Endodermal cell (in vitro differentiated cells): ENCODE measurements around the gene LRRC63. TPM values are rescaled to one million over a fixed set of nuclear protein-coding genes. Genes with fewer than 3 reads are reported as not detected.
"Not testable (repeated sequence)": the region's sequence is repeated elsewhere in the genome, so short reads cannot be mapped to it uniquely, and the experiment has no call there.

Experiments used
- DNase-seq: peaks from one replicate; pipeline ENCODE4 v3.0.0-alpha.2; 2017
- H3K27ac ChIP-seq: 2 replicates; pipeline ENCODE4 v1.5.1; 2013; ENCODE audit warnings: mild to moderate bottlenecking, low read depth, low read length, moderate library complexity
- H3K27me3 ChIP-seq: 2 replicates; pipeline ENCODE4 v1.6.1; 2013; ENCODE audit warnings: mild to moderate bottlenecking, low read length, moderate library complexity; ENCODE audit not compliant: insufficient read depth, control insufficient read depth, poor library complexity, severe bottlenecking
- H3K36me3 ChIP-seq: 2 replicates; pipeline ENCODE4 v1.7.0; 2013; ENCODE audit warnings: mild to moderate bottlenecking, low read length, moderate library complexity; ENCODE audit not compliant: control insufficient read depth, insufficient read depth
- H3K4me1 ChIP-seq: one replicate; pipeline ENCODE4 v1.7.0; 2013; ENCODE audit warnings: low read length; ENCODE audit not compliant: control insufficient read depth, insufficient read depth
- H3K4me3 ChIP-seq: 2 replicates; pipeline ENCODE4 v1.5.1; 2013; ENCODE audit warnings: mild to moderate bottlenecking, low read length, moderate library complexity
- H3K9ac ChIP-seq: 2 replicates; pipeline ENCODE4 v1.6.1; 2013; ENCODE audit warnings: mild to moderate bottlenecking, low read length, moderate library complexity; ENCODE audit not compliant: poor library complexity, severe bottlenecking; ENCODE audit errors: extremely low read depth
- H3K9me3 ChIP-seq: 2 replicates; pipeline ENCODE4 v1.6.1; 2013; ENCODE audit warnings: mild to moderate bottlenecking, low read length, moderate library complexity; ENCODE audit not compliant: control insufficient read depth
- H3K27ac Mint-ChIP-seq: 2 replicates; pipeline ENCODE4 v1.8.0; 2020; ENCODE audit warnings: mixed read lengths
- H3K27me3 Mint-ChIP-seq: 2 replicates; pipeline ENCODE4 v1.8.0; 2021; ENCODE audit warnings: mild to moderate bottlenecking, mixed read lengths; ENCODE audit not compliant: insufficient read depth
- H3K36me3 Mint-ChIP-seq: 2 replicates; pipeline ENCODE4 v1.8.0; 2020; ENCODE audit warnings: low read depth, mixed read lengths
- H3K4me1 Mint-ChIP-seq: 2 replicates; pipeline ENCODE4 v1.8.0; 2020; ENCODE audit warnings: mixed read lengths
- H3K4me3 Mint-ChIP-seq: 2 replicates; pipeline ENCODE4 v1.8.0; 2020; ENCODE audit warnings: mild to moderate bottlenecking, moderate library complexity, mixed read lengths
- H3K9me3 Mint-ChIP-seq: 2 replicates; pipeline ENCODE4 v1.8.0; 2020; ENCODE audit warnings: mild to moderate bottlenecking, mixed read lengths
- WGBS, 2 experiments: methylation state at CpG; one replicate each; pipeline versions ENCODE4 v1.1.5 to v1.1.7; 2013; ENCODE audit warnings: missing lambda C conversion rate in 2 of 2, mixed read lengths in 1 of 2; ENCODE audit not compliant: insufficient coverage in 1 of 2, insufficient read length in 1 of 2; 5-methylcytosine and 5-hydroxymethylcytosine counted together
- total RNA-seq, 2 donors: library from RNA; stranded (reverse); fragmentation: NEBNext Ultra II Directional in 1 of 2; extraction: Animal tissue kit (Norgen Biotek cat#: 25700) in 1 of 2; gene quantifications; 2 replicates in 1 of 2; 3 replicates in 1 of 2; pipeline ENCODE4 v1.2.1, GENCODE V29; 2021
- TF ChIP-seq, protein P1 (sequence below): fragments of 200-600 bp; sonication (generic); conservative IDR thresholded peaks from 2 replicates; pipeline ENCODE4 v1.5.0; 2021; ENCODE audit warnings: antibody characterized with exemption, mild to moderate bottlenecking

The LRRC63 gene
- total RNA-seq, 2 donors from 2014 or later: not detected

DNA sequence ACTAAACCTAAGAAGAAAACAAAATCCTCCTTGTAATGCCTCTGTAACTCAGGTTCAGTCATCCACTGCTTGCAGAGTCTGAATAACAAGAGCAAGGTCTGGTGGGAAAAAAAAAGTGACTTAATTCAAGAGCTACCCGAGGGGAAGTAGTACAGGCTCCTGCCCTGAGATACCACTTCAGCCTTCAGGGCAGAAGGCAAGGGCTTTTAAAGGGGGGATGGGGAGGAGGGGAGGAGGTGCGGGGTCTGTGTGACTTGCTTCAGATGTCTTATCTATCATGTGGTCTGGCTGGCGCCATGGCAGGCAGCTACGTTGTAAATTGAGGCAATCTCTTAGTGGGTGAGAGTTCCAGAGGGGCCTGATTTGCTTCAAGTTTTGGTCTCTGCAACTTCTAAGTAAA is 66.7 kb downstream of the LRRC63 start:
- Histone ChIP-seq H3K9ac (no peak overlapping the region), H3K9me3 (no peaks in the 10 kb centered on the region), H3K27ac (no peak overlapping the region), H3K36me3 (no peaks in the 10 kb centered on the region), H3K27me3 (no peaks in the 10 kb centered on the region), H3K4me3 (no peak overlapping the region), H3K4me1 (peaks cover 5% of the 10 kb centered on the region)
- peak overlapping the region; percentile 15 for H3K4me3 Mint-ChIP-seq
- WGBS, 2 experiments: 51% methylated on average over 4 of the region's 4 CpGs; no CpG with 5 or more reads in 1 of the 2 experiments
- H3K9me3 Mint-ChIP-seq: no peaks in the 10 kb centered on the region
- H3K27me3 Mint-ChIP-seq: no peaks in the 10 kb centered on the region
- DNase-seq: peak; percentile 76
- peaks cover 32% of the 10 kb centered on the region for H3K4me1 Mint-ChIP-seq
- TF ChIP-seq, protein P1, sequence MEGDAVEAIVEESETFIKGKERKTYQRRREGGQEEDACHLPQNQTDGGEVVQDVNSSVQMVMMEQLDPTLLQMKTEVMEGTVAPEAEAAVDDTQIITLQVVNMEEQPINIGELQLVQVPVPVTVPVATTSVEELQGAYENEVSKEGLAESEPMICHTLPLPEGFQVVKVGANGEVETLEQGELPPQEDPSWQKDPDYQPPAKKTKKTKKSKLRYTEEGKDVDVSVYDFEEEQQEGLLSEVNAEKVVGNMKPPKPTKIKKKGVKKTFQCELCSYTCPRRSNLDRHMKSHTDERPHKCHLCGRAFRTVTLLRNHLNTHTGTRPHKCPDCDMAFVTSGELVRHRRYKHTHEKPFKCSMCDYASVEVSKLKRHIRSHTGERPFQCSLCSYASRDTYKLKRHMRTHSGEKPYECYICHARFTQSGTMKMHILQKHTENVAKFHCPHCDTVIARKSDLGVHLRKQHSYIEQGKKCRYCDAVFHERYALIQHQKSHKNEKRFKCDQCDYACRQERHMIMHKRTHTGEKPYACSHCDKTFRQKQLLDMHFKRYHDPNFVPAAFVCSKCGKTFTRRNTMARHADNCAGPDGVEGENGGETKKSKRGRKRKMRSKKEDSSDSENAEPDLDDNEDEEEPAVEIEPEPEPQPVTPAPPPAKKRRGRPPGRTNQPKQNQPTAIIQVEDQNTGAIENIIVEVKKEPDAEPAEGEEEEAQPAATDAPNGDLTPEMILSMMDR: no peak
- no peaks in the 10 kb centered on the region for H3K36me3 Mint-ChIP-seq
- H3K27ac Mint-ChIP-seq: peak overlapping the region; percentile 52

DNA sequence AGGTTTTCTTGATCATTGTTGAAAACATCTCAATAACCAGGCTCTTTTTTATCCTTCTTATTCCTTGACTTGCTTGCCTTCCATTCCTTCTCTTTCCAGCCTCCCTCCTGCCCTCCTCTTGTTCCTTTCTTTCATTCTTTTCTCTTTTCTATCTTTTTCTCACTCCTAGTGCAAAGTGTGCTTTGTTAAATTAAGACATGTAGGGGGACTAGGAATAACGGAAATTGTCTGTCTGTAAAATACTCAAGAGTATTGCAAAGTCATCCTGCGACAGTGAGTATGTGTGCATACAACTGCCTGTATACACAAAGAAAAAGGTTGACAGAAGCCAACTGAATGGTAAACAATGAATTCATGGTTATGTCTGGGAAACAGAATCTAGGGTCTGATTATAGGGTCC is 70.1 kb downstream of the LRRC63 start:
- no peaks in the 10 kb centered on the region for H3K9me3 ChIP-seq
- peaks cover 5% of the 10 kb centered on the region for H3K4me1 ChIP-seq
- H3K4me1 Mint-ChIP-seq: peaks cover 37% of the 10 kb centered on the region
- DNase-seq: no peak
- no peaks in the 10 kb centered on the region for H3K27me3 Mint-ChIP-seq
- H3K36me3 ChIP-seq: no peaks in the 10 kb centered on the region
- H3K27ac Mint-ChIP-seq: no peak overlapping the region
- no peaks in the 10 kb centered on the region for H3K36me3 Mint-ChIP-seq
- WGBS, 2 experiments: 93% methylated on average over 2 of the region's 2 CpGs
- H3K27ac ChIP-seq: no peak overlapping the region
- TF ChIP-seq, protein P1: no peak
- no peak overlapping the region for H3K4me3 ChIP-seq
- no peaks in the 10 kb centered on the region for H3K27me3 ChIP-seq
- no peak overlapping the region for H3K4me3 Mint-ChIP-seq
- H3K9me3 Mint-ChIP-seq: no peaks in the 10 kb centered on the region
- H3K9ac ChIP-seq: no peak overlapping the region

DNA sequence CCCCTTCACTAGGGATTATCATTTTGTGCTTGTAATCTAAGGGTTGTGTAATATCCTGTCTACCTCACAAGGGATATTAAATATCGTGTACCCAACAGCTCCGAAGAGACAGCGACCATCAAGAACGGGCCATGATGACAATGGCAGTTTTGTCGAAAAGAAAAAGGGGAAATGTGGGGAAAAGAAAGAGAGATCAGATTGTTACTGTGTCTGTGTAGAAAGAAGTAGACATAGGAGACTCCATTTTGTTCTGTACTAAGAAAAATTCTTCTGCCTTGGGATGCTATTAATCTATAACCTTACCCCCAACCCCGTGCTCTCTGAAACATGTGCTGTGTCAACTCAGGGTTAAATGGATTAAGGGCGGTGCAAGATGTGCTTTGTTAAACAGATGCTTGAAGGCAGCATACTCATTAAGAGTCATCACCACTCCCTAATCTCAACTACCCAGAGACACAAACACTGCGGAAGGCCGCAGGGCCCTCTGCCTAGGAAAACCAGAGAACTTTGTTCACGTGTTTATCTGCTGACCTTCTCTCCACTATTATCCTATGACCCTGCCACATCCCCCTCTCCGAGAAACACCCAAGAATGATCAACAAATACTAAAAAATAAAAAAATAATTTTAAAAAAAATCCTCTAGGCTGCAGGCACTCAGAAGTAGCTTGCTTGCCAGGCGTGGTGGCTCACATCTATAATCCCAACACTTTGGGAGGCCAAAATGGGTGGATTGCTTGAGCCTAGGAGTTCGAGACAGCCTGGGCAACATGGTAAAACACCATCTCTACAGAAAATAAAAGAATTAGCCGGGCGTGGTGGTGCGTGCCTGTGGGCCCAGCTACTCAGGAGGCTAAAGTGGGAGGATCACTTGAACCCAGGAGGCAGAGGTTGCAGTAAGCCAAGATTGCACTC is 72.4 kb downstream of the LRRC63 start:
- not testable (repeated sequence) for H3K27ac ChIP-seq, H3K27me3 ChIP-seq, H3K9me3 Mint-ChIP-seq, H3K4me3 ChIP-seq, H3K36me3 Mint-ChIP-seq, H3K9ac ChIP-seq, H3K4me1 ChIP-seq, H3K4me3 Mint-ChIP-seq, H3K36me3 ChIP-seq, H3K27me3 Mint-ChIP-seq, DNase-seq, H3K9me3 ChIP-seq
- H3K4me1 Mint-ChIP-seq: peaks cover 29% of the 10 kb centered on the region
- H3K27ac Mint-ChIP-seq: peak overlapping the region; percentile 75
- 89 to 91% methylated on average over 9 to 14 of the region's 16 CpGs for WGBS, 2 experiments
